ENCODE data around the gene ENOX2.
"Not testable (repeated sequence)": the region's sequence is repeated elsewhere in the genome, so short reads cannot be mapped to it uniquely, and the experiment has no call there.

Gene ENOX2

GRCh38 chrX:130902783-130903613 is at the start of gene ENOX2:
Gene ENOX2, minus strand, starts transcription at chrX:130903209. Its CDS starts 199,993 bp downstream, at chrX:130703216.
- peak; percentile 93 for DNase-seq

- no peak for DNase-seq
These were observed 49.4 kb upstream of the ENOX2 start for GRCh38 chrX:130952266-130953043.

- DNase-seq = no peak
These were observed 41.2 kb upstream of the ENOX2 start for GRCh38 chrX:130944230-130944629.

GRCh38 chrX:130937101-130937500 is 34.1 kb upstream of the ENOX2 start:
- DNase-seq = no peak

GRCh38 chrX:130933358-130933757 is 30.3 kb upstream of the ENOX2 start:
- no peak for DNase-seq

GRCh38 chrX:130920405-130920804 is 17.4 kb upstream of the ENOX2 start:
- DNase-seq = not testable (repeated sequence)

- DNase-seq = not testable (repeated sequence)
These were observed 16.7 kb upstream of the ENOX2 start for GRCh38 chrX:130919676-130920075.

- DNase-seq = not testable (repeated sequence)
These were observed 15.5 kb upstream of the ENOX2 start for GRCh38 chrX:130918498-130918897.

GRCh38 chrX:130916636-130917422 is 13.8 kb upstream of the ENOX2 start:
- DNase-seq = peak; percentile 33

- DNase-seq = no peak
These were observed 12.3 kb upstream of the ENOX2 start for GRCh38 chrX:130915302-130915701.

GRCh38 chrX:130909469-130910136 is 6.6 kb upstream of the ENOX2 start:
- DNase-seq = no peak

- DNase-seq = no peak
These were observed 3.8 kb upstream of the ENOX2 start for GRCh38 chrX:130906776-130907175.

- DNase-seq = no peak
These were observed 595 bp downstream of the ENOX2 start for GRCh38 chrX:130902446-130902782.

GRCh38 chrX:130896802-130897501 is 6.1 kb downstream of the ENOX2 start:
- DNase-seq = no peak

- no peak for DNase-seq
These were observed 7.0 kb downstream of the ENOX2 start for GRCh38 chrX:130896026-130896425.

- no peak for DNase-seq
These were observed 7.7 kb downstream of the ENOX2 start for GRCh38 chrX:130895299-130895698.

- DNase-seq = no peak
These were observed 9.5 kb downstream of the ENOX2 start for GRCh38 chrX:130893356-130894085.

- peak; percentile 68 for DNase-seq
These were observed 15.6 kb downstream of the ENOX2 start for GRCh38 chrX:130887376-130887775.

- peak; percentile 48 for DNase-seq
These were observed 17.0 kb downstream of the ENOX2 start for GRCh38 chrX:130885996-130886395.

GRCh38 chrX:130885508-130885907 is 17.5 kb downstream of the ENOX2 start:
- no peak for DNase-seq

- no peak for DNase-seq
These were observed 18.4 kb downstream of the ENOX2 start for GRCh38 chrX:130884627-130885026.
